ENCODE data around the gene MAX. TPM values are rescaled to one million over a fixed set of nuclear protein-coding genes. Genes with fewer than 3 reads are reported as not detected.
"Not testable (repeated sequence)": the region's sequence is repeated elsewhere in the genome, so short reads cannot be mapped to it uniquely, and the experiment has no call there.

Gene MAX
- total RNA-seq, 2 donors from 2014 or later: 73.2 to 79.0 TPM

DNA sequence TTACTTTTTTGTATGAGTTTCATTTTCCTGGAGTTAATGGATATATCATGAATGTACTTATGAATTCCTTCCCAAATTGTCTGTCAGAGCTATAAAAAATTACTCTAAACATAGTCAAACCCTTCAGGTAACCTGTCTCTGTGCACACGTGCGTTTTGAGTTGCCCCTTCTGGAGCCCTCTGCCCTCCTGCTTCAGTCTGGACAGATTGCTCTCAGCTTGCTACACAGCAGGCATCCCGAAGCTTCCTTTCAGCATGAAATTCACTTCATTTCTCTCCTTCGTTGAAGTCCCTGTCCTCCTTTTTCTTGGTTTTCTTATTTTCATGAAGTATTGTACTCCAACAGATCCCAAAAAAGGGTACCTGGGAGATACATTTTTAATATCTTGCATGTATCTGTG lies 68.3 kb downstream of the MAX start:
- Histone ChIP-seq H3K4me1 (replicated peaks) (no peaks in the 10 kb centered on the region), H3K27ac (no peak overlapping the region), H3K36me3 (no peaks in the 10 kb centered on the region), H3K9me3 (no peaks in the 10 kb centered on the region), H3K27me3 (replicated peaks; ENCODE audit: insufficient read depth) (no peaks in the 10 kb centered on the region), H3K4me3 (no peak overlapping the region)
- intact Hi-C loops (cut with DNase I): no loop called here
- DNase-seq (ENCODE audit: low spot score): no peak
- TF ChIP-seq, protein P1, sequence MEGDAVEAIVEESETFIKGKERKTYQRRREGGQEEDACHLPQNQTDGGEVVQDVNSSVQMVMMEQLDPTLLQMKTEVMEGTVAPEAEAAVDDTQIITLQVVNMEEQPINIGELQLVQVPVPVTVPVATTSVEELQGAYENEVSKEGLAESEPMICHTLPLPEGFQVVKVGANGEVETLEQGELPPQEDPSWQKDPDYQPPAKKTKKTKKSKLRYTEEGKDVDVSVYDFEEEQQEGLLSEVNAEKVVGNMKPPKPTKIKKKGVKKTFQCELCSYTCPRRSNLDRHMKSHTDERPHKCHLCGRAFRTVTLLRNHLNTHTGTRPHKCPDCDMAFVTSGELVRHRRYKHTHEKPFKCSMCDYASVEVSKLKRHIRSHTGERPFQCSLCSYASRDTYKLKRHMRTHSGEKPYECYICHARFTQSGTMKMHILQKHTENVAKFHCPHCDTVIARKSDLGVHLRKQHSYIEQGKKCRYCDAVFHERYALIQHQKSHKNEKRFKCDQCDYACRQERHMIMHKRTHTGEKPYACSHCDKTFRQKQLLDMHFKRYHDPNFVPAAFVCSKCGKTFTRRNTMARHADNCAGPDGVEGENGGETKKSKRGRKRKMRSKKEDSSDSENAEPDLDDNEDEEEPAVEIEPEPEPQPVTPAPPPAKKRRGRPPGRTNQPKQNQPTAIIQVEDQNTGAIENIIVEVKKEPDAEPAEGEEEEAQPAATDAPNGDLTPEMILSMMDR (IDR thresholded peaks at IDR 0.05): no peak
- TF ChIP-seq POLR2A (IDR thresholded peaks at IDR 0.05): no peak
- TF ChIP-seq POLR2AphosphoS5 (IDR thresholded peaks at IDR 0.05): no peak
- 88% methylated on average over 4 of the region's 4 CpGs for WGBS

DNA sequence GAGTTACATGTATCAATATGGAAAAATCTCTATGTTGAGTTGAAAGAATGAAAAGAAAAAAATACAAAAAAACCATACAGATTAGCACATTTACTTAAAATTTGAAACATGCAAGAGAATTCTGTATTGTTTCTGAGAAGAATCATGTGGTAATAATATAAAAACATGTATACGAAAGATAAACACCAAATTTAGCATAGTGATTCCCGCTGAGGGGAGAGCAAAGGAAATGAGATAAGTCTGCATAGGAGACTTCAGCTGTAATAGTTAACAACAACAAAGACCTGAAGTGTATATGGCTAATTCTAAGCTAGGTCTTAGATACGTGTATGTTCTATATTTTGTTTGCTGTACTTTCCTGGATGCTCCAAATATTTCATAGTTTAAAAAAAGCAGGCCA lies 69.1 kb downstream of the MAX start:
- Histone ChIP-seq H3K4me3 (no peak overlapping the region), H3K4me1 (replicated peaks) (no peaks in the 10 kb centered on the region), H3K9me3 (no peaks in the 10 kb centered on the region), H3K27ac (no peak overlapping the region), H3K27me3 (replicated peaks; ENCODE audit: insufficient read depth) (no peaks in the 10 kb centered on the region), H3K36me3 (no peaks in the 10 kb centered on the region)
- TF ChIP-seq, protein P1 (IDR thresholded peaks at IDR 0.05): no peak
- TF ChIP-seq POLR2AphosphoS5 (IDR thresholded peaks at IDR 0.05): no peak
- no peak for TF ChIP-seq POLR2A (IDR thresholded peaks at IDR 0.05)
- intact Hi-C loops (cut with DNase I): no loop called here
- WGBS: 96% methylated on average over 3 of the region's 3 CpGs
- no peak for DNase-seq (ENCODE audit: low spot score)

DNA sequence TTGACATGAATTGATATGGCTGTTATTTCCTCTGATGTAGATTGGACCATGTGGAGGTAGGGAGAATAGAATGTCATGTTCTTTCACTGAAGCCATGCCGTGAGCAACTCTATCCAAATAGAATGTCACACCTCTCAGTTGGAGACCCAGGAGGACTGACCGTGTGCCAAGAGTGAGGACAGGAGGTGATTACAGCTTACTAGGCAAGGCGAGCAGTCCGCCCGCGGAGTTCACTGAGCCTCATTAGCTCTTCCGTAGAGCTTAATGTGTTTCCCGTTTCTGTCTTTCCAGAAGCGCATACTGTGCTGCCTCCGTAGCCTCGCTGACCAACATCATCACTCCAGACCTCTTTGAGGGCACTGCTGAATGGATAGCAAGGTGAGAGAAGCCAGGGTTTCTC lies 70.0 kb downstream of the MAX start:
- H3K9me3 ChIP-seq: no peaks in the 10 kb centered on the region
- intact Hi-C loops (cut with DNase I): no loop called here
- no peaks in the 10 kb centered on the region for H3K36me3 ChIP-seq
- TF ChIP-seq POLR2A (IDR thresholded peaks at IDR 0.05) (no peak), POLR2AphosphoS5 (IDR thresholded peaks at IDR 0.05) (peak; percentile 7)
- no peak overlapping the region for H3K27ac ChIP-seq
- WGBS: 88% methylated on average over 11 of the region's 11 CpGs
- H3K4me3 ChIP-seq: no peak overlapping the region
- H3K27me3 ChIP-seq (replicated peaks; ENCODE audit: insufficient read depth): no peaks in the 10 kb centered on the region
- no peaks in the 10 kb centered on the region for H3K4me1 ChIP-seq (replicated peaks)
- DNase-seq (ENCODE audit: low spot score): no peak

DNA sequence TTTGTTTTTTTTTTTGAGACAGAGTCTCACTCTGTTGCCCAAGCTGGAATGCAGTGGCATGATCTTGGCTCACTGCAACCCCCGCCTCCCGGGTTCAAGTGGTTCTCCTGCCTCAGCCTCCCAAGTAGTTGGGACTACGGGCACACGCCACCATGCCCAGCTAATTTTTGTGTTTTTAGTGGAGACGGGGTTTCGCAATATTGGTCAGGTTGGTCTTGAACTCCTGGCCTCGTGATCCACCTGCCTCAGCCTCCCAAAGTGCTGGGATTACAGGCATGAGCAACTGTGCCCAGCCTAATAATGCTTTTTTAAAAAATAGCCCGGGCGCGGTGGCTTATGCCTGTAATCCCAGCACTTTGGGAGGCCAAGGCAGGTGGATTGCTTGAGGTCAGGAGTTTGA lies 71.0 kb downstream of the MAX start:
- H3K4me1 ChIP-seq (replicated peaks); intact Hi-C loops (cut with DNase I); H3K36me3 ChIP-seq; H3K9me3 ChIP-seq; H3K27me3 ChIP-seq (replicated peaks; ENCODE audit: insufficient read depth); DNase-seq (ENCODE audit: low spot score); H3K4me3 ChIP-seq; H3K27ac ChIP-seq: not testable (repeated sequence)
- WGBS: 98% methylated on average over 10 of the region's 10 CpGs

DNA sequence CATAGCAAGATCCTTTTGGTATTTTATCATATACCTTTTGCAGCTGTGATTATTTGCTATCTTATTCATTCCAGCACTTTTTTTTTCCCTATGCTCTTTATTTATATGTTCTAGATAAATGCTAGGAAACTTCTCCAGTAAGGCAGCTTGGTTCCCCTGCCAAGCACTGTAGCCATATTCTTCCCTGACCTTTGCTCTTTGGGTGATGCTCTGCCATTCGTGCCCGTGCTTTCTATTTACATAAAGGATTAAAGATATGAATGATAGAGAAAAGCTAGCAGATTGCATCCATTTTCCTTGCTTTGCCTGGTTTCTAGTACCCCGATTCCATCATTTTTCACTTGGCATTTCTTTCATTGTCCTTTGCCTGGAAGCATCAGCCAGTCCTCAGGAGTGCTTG lies 73.4 kb downstream of the MAX start:
- intact Hi-C loops (cut with DNase I): loop anchor here (5.0 kb wide), 2 partner anchors 48 to 73 kb away; partner anchors contain the start of gene MAX
- Histone ChIP-seq H3K4me1 (replicated peaks) (peaks cover 6% of the 10 kb centered on the region), H3K36me3 (no peaks in the 10 kb centered on the region), H3K27me3 (replicated peaks; ENCODE audit: insufficient read depth) (no peaks in the 10 kb centered on the region), H3K9me3 (no peaks in the 10 kb centered on the region), H3K27ac (no peak overlapping the region), H3K4me3 (no peak overlapping the region)
- TF ChIP-seq POLR2AphosphoS5 (IDR thresholded peaks at IDR 0.05) (no peak), POLR2A (IDR thresholded peaks at IDR 0.05) (no peak)
- TF ChIP-seq, protein P1 (IDR thresholded peaks at IDR 0.05): no peak
- WGBS: 69% methylated on average over 3 of the region's 3 CpGs
- DNase-seq (ENCODE audit: low spot score): no peak

DNA sequence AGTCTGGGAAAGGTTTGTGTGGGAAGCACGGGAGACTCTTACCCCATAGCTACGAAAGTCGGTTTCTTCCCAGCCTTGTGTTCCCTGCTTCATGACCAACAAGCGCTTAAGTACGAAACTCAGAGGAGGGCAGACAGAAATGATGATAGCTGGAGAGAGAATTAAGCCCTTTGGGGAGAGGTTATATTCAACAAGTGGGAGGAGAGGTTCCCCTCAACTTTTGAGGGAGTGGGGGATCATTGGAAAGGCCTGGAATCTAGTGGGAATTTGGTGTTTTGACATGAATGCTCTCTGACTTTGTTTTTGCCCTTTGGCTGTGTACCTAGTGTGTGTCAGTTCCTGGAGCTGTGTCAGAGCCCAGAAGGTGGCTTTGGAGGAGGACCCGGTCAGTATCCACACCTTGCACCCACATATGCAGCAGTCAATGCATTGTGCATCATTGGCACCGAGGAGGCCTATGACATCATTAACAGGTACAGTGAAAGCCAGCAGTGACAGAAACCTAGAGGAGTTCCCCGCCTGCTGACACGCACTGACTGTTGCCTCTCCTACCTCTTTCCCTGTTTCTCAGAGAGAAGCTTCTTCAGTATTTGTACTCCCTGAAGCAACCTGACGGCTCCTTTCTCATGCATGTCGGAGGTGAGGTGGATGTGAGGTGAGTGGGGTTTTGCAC lies 75.1 kb downstream of the MAX start:
- H3K9me3 ChIP-seq: no peaks in the 10 kb centered on the region
- no peaks in the 10 kb centered on the region for H3K36me3 ChIP-seq
- no peak for TF ChIP-seq POLR2A (IDR thresholded peaks at IDR 0.05)
- TF ChIP-seq POLR2AphosphoS5 (IDR thresholded peaks at IDR 0.05): no peak
- TF ChIP-seq, protein P1 (IDR thresholded peaks at IDR 0.05): no peak
- intact Hi-C loops (cut with DNase I): loop anchor here (5.0 kb wide), 2 partner anchors 50 to 75 kb away; partner anchors contain the start of gene MAX
- 97% methylated on average over 11 of the region's 11 CpGs for WGBS
- peak overlapping the region in 1 of 2 donors; percentile 81 for H3K27ac ChIP-seq
- H3K4me3 ChIP-seq: no peak overlapping the region
- peaks cover 6% of the 10 kb centered on the region for H3K4me1 ChIP-seq (replicated peaks)
- DNase-seq (ENCODE audit: low spot score): no peak
- H3K27me3 ChIP-seq (replicated peaks; ENCODE audit: insufficient read depth): no peaks in the 10 kb centered on the region
